ENCODE measurements around the gene ASB6. TPM values are rescaled to one million over a fixed set of nuclear protein-coding genes. Genes with fewer than 3 reads are reported as not detected.
A peak's percentile ranks its signal among the peaks of the same experiment; 100 is the strongest.

The ASB6 gene
- total and polyA plus RNA-seq, 2 experiments from 2014 or later = 8.8 to 19.8 TPM

DNA sequence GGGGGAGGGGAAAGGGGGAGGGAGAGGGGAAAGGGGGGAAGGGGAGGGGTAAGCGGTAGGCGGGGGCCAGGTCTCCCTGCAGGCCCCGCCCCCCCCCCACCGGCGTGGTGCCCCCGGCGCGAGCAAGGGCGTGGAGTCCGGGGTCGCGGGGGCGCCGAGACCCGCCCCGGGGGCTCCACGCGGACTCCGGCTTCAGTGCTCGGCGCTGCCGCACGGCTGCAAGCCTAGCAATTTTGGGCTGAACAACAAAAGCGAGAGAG is 31.8 kb downstream of the ASB6 start:
- Mint-ChIP-seq H3K4me3 (peak overlapping the region; percentile 55; the same call in 1 of the 3 replicates), H3K9me3 (no peaks in the 10 kb centered on the region), H3K27me3 (ENCODE audit: insufficient read depth, low read depth, poor library complexity) (peaks cover 20% of the 10 kb centered on the region), H3K4me1 (peaks cover 23% of the 10 kb centered on the region), H3K27ac (no peak overlapping the region), H3K36me3 (ENCODE audit: low read depth) (no peaks in the 10 kb centered on the region)
- Histone ChIP-seq H3K27ac (ENCODE audit: low read depth) (no peak overlapping the region), H3K79me2 (replicated peaks; ENCODE audit: insufficient read depth) (no peaks in the 10 kb centered on the region), H3K4me2 (peak overlapping the region; percentile 89), H3K36me3 (ENCODE audit: insufficient read depth) (no peaks in the 10 kb centered on the region), H3K27me3 (ENCODE audit: insufficient read depth) (peaks cover 12% of the 10 kb centered on the region), H3K4me1 (ENCODE audit: insufficient read depth) (peaks cover 6% of the 10 kb centered on the region; the same call in 1 of the 2 replicates), H3K4me3 (peak overlapping the region; percentile 81), H3F3A (replicated peaks; ENCODE audit: low read depth) (no peaks in the 10 kb centered on the region; the same call in 1 of the 2 replicates), H4K20me1 (replicated peaks; ENCODE audit: insufficient read depth) (no peaks in the 10 kb centered on the region), H2AFZ (no peak overlapping the region), H3K9me2 (ENCODE audit: insufficient read depth) (no peaks in the 10 kb centered on the region)
- TF ChIP-seq ZNF331 (CRISPR knock-in tag; IDR thresholded peaks at IDR 0.05; ENCODE audit: low read depth) (no peak), CREB1 (CRISPR knock-in tag; IDR thresholded peaks at IDR 0.05; ENCODE audit: low read depth) (no peak), POLR2AphosphoS5 (IDR thresholded peaks at IDR 0.05; ENCODE audit: low read depth) (no peak), NANOG (IDR thresholded peaks at IDR 0.05; ENCODE audit: borderline replicate concordance) (no peak), JUNB (IDR thresholded peaks at IDR 0.05; ENCODE audit: unreplicated experiment) (no peak), REST (IDR thresholded peaks at IDR 0.05; ENCODE audit: unreplicated experiment) (no peak), EZH2phosphoT487 (IDR thresholded peaks at IDR 0.05; ENCODE audit: unreplicated experiment) (no peak), ZNF114 (CRISPR knock-in tag; IDR thresholded peaks at IDR 0.05) (no peak), STAT1 (IDR thresholded peaks at IDR 0.05; ENCODE audit: unreplicated experiment) (no peak), EZH2 (IDR thresholded peaks at IDR 0.05; ENCODE audit: low read depth, unreplicated experiment) (no peak)
- TF ChIP-seq, protein P1, sequence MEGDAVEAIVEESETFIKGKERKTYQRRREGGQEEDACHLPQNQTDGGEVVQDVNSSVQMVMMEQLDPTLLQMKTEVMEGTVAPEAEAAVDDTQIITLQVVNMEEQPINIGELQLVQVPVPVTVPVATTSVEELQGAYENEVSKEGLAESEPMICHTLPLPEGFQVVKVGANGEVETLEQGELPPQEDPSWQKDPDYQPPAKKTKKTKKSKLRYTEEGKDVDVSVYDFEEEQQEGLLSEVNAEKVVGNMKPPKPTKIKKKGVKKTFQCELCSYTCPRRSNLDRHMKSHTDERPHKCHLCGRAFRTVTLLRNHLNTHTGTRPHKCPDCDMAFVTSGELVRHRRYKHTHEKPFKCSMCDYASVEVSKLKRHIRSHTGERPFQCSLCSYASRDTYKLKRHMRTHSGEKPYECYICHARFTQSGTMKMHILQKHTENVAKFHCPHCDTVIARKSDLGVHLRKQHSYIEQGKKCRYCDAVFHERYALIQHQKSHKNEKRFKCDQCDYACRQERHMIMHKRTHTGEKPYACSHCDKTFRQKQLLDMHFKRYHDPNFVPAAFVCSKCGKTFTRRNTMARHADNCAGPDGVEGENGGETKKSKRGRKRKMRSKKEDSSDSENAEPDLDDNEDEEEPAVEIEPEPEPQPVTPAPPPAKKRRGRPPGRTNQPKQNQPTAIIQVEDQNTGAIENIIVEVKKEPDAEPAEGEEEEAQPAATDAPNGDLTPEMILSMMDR (conservative IDR thresholded peaks at IDR 0.05; ENCODE audit: low read depth in 2 of 2) = no peak
- TF ChIP-seq, protein P2, sequence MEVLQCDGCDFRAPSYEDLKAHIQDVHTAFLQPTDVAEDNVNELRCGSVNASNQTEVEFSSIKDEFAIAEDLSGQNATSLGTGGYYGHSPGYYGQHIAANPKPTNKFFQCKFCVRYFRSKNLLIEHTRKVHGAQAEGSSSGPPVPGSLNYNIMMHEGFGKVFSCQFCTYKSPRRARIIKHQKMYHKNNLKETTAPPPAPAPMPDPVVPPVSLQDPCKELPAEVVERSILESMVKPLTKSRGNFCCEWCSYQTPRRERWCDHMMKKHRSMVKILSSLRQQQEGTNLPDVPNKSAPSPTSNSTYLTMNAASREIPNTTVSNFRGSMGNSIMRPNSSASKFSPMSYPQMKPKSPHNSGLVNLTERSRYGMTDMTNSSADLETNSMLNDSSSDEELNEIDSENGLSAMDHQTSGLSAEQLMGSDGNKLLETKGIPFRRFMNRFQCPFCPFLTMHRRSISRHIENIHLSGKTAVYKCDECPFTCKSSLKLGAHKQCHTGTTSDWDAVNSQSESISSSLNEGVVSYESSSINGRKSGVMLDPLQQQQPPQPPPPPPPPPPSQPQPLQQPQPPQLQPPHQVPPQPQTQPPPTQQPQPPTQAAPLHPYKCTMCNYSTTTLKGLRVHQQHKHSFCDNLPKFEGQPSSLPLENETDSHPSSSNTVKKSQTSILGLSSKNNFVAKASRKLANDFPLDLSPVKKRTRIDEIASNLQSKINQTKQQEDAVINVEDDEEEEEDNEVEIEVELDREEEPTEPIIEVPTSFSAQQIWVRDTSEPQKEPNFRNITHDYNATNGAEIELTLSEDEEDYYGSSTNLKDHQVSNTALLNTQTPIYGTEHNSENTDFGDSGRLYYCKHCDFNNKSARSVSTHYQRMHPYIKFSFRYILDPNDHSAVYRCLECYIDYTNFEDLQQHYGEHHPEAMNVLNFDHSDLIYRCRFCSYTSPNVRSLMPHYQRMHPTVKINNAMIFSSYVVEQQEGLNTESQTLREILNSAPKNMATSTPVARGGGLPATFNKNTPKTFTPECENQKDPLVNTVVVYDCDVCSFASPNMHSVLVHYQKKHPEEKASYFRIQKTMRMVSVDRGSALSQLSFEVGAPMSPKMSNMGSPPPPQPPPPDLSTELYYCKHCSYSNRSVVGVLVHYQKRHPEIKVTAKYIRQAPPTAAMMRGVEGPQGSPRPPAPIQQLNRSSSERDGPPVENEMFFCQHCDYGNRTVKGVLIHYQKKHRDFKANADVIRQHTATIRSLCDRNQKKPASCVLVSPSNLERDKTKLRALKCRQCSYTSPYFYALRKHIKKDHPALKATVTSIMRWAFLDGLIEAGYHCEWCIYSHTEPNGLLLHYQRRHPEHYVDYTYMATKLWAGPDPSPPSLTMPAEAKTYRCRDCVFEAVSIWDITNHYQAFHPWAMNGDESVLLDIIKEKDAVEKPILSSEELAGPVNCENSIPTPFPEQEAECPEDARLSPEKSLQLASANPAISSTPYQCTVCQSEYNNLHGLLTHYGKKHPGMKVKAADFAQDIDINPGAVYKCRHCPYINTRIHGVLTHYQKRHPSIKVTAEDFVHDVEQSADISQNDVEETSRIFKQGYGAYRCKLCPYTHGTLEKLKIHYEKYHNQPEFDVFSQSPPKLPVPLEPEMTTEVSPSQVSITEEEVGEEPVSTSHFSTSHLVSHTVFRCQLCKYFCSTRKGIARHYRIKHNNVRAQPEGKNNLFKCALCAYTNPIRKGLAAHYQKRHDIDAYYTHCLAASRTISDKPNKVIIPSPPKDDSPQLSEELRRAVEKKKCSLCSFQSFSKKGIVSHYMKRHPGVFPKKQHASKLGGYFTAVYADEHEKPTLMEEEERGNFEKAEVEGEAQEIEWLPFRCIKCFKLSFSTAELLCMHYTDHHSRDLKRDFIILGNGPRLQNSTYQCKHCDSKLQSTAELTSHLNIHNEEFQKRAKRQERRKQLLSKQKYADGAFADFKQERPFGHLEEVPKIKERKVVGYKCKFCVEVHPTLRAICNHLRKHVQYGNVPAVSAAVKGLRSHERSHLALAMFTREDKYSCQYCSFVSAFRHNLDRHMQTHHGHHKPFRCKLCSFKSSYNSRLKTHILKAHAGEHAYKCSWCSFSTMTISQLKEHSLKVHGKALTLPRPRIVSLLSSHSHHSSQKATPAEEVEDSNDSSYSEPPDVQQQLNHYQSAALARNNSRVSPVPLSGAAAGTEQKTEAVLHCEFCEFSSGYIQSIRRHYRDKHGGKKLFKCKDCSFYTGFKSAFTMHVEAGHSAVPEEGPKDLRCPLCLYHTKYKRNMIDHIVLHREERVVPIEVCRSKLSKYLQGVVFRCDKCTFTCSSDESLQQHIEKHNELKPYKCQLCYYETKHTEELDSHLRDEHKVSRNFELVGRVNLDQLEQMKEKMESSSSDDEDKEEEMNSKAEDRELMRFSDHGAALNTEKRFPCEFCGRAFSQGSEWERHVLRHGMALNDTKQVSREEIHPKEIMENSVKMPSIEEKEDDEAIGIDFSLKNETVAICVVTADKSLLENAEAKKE (CRISPR knock-in tag; IDR thresholded peaks at IDR 0.05) = no peak
- DNase-seq (ENCODE audit: low spot score) (no peak), ATAC-seq (no peak)
